ENCODE results near the gene SHE. TPM values are rescaled to one million over a fixed set of nuclear protein-coding genes. Genes with fewer than 3 reads are reported as not detected.
A peak's percentile ranks its signal among the peaks of the same experiment; 100 is the strongest.

SHE gene
- total RNA-seq, 2 donors from 2014 or later = 10.8 to 19.9 TPM

DNA sequence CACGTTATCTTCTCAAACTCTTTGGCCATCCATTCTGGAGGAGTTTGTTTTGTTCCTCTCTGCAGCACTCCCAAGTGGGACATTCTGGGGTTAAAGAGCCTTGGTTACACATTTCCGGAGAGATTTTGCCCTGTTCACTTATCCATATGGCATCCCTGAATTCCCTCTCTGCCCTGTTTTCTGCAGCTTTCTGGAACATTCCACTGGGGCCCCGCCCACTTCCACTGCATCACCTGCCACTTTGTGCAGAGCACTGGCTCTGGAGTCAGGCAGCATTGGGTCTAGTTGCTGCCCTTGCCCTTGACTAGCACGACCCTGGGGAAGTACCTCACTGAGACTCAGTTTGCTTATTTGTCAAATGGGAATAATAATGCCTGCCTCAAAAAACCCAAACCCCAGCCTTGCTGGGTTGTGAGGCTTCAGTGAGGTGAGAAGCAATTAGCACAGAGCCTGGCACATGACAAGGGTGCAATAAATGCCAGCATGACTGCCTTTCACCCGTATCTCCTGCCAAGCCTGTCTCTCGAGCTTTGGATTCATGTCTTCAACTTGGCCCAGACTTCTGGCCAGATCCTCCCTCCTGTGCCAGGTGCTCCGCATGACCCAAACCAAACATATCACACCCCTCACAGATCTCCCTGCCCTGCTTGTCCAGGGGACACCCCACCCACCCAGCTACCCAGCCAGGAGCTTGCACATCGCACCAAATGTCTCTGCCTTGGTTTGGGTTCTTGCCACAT lies 58.8 kb downstream of the SHE start:
- Histone ChIP-seq H3K27ac (no peak overlapping the region), H3K9me3 (no peaks in the 10 kb centered on the region), H3K36me3 (peaks cover 5% of the 10 kb centered on the region), H3K4me3 (no peak overlapping the region), H3K27me3 (no peaks in the 10 kb centered on the region), H3K4me1 (peaks cover 0 to 2% of the 10 kb centered on the region in 2 donors)
- DNase-seq (ENCODE audit: low spot score) = no peak
- no peak for TF ChIP-seq CTCF (IDR thresholded peaks at IDR 0.05)

GRCh38 chr1:154442006-154442740 lies 60.0 kb downstream of the SHE start:
- Histone ChIP-seq H3K4me3 (no peak overlapping the region), H3K36me3 (no peaks in the 10 kb centered on the region), H3K4me1 (peaks cover 0 to 8% of the 10 kb centered on the region in 2 donors), H3K9me3 (no peaks in the 10 kb centered on the region), H3K27me3 (no peaks in the 10 kb centered on the region), H3K27ac (no peak overlapping the region)
- DNase-seq (ENCODE audit: low spot score) = no peak
- peak in 1 of 2 donors; percentile 57 for TF ChIP-seq CTCF (IDR thresholded peaks at IDR 0.05)

DNA sequence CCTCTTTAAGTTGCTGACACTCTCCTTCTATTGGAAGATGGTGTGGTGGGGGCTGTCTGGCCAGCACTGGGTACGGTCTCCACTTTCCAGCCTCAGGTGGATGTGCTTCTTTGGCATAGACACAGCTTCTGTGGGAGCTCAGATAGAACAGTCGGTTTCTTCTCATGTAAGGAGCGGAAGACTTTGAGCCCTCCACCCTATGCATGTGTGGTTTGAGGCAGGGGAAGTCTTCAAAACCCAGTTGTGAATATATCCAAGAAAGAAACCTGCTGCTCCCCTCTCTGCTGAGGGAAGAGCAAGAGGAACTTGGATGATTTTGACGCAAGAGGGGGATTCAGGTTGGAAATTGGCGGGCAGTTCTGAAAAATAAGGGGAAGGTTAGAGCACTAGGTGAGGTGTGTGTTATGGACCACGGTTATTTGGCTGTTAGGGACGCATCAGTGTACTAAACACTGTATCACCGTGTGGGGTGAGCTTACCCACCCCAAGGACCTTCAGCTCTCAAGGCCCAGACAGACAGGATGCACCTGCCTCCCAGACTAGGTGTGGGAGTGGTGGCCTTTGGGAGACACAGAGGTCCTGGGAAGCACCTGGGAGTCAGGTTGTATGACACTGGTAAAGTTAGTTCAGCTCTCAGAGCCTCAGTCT lies 60.8 kb downstream of the SHE start:
- no peak for DNase-seq (ENCODE audit: low spot score)
- Histone ChIP-seq H3K4me3 (no peak overlapping the region), H3K27ac (no peak overlapping the region), H3K27me3 (no peaks in the 10 kb centered on the region), H3K9me3 (no peaks in the 10 kb centered on the region), H3K4me1 (peaks cover 0 to 8% of the 10 kb centered on the region in 2 donors), H3K36me3 (no peaks in the 10 kb centered on the region)
- TF ChIP-seq CTCF (IDR thresholded peaks at IDR 0.05) = no peak

GRCh38 chr1:154440036-154440804 lies 62.0 kb downstream of the SHE start:
- no peak for DNase-seq (ENCODE audit: low spot score)
- peaks cover 0 to 8% of the 10 kb centered on the region in 2 donors for H3K4me1 ChIP-seq
- TF ChIP-seq CTCF (IDR thresholded peaks at IDR 0.05) = no peak
- H3K27me3 ChIP-seq = no peaks in the 10 kb centered on the region
- H3K9me3 ChIP-seq = no peaks in the 10 kb centered on the region
- no peak overlapping the region for H3K4me3 ChIP-seq
- peaks cover 8% of the 10 kb centered on the region for H3K36me3 ChIP-seq
- no peak overlapping the region for H3K27ac ChIP-seq

GRCh38 chr1:154436433-154436832 lies 65.8 kb downstream of the SHE start:
- peaks cover 8% of the 10 kb centered on the region for H3K36me3 ChIP-seq
- TF ChIP-seq CTCF (IDR thresholded peaks at IDR 0.05) = no peak
- no peak overlapping the region for H3K4me3 ChIP-seq
- no peak for DNase-seq (ENCODE audit: low spot score)
- H3K9me3 ChIP-seq = no peaks in the 10 kb centered on the region
- H3K4me1 ChIP-seq = peaks cover 0 to 45% of the 10 kb centered on the region in 2 donors
- no peak overlapping the region for H3K27ac ChIP-seq
- no peaks in the 10 kb centered on the region for H3K27me3 ChIP-seq

All from right atrium auricular region (tissue), 2 donors.